NT2/D1 (cell line): Measurements from ENCODE around the gene HOXA6.

Experiments
- DNase-seq: peaks from one replicate; pipeline ENCODE4 v3.0.0-alpha.2; 2011; ENCODE audit warnings: low read depth, low spot score
- H3K27me3 ChIP-seq: 2 replicates; pipeline ENCODE4 v1.6.0; 2011; ENCODE audit warnings: mild to moderate bottlenecking; ENCODE audit not compliant: insufficient read length, insufficient read depth
- H3K36me3 ChIP-seq: 2 replicates; pipeline ENCODE4 v1.6.1; 2011; ENCODE audit warnings: mild to moderate bottlenecking, low read length, mixed read lengths; ENCODE audit not compliant: insufficient read depth, insufficient read length
- H3K4me1 ChIP-seq: 2 replicates; pipeline ENCODE4 v1.5.1; 2011; ENCODE audit not compliant: insufficient read depth, insufficient read length
- H3K4me3 ChIP-seq: 2 replicates; pipeline ENCODE4 v1.5.1; 2011; ENCODE audit warnings: low read depth; ENCODE audit not compliant: insufficient read length
- H3K9ac ChIP-seq: 2 replicates; pipeline ENCODE4 v1.6.0; 2011; ENCODE audit warnings: low read depth; ENCODE audit not compliant: insufficient read length
- H3K9me3 ChIP-seq: 2 replicates; pipeline ENCODE4 v1.5.1; 2011; ENCODE audit warnings: mild to moderate bottlenecking, low read length; ENCODE audit not compliant: insufficient read depth
- SUZ12 ChIP-seq: IDR thresholded peaks from 2 replicates; pipeline ENCODE4 v1.6.1; 2011; ENCODE audit not compliant: insufficient read length, insufficient read depth; ENCODE audit errors: extremely low read depth
- YY1 ChIP-seq: IDR thresholded peaks from 2 replicates; pipeline ENCODE4 v1.6.1; 2011; ENCODE audit not compliant: insufficient read length, insufficient read depth
- ZNF274 ChIP-seq: IDR thresholded peaks from 2 replicates; pipeline ENCODE4 v1.6.1; 2011; ENCODE audit warnings: mild to moderate bottlenecking, low read depth, low read length

HOXA6 gene

DNA sequence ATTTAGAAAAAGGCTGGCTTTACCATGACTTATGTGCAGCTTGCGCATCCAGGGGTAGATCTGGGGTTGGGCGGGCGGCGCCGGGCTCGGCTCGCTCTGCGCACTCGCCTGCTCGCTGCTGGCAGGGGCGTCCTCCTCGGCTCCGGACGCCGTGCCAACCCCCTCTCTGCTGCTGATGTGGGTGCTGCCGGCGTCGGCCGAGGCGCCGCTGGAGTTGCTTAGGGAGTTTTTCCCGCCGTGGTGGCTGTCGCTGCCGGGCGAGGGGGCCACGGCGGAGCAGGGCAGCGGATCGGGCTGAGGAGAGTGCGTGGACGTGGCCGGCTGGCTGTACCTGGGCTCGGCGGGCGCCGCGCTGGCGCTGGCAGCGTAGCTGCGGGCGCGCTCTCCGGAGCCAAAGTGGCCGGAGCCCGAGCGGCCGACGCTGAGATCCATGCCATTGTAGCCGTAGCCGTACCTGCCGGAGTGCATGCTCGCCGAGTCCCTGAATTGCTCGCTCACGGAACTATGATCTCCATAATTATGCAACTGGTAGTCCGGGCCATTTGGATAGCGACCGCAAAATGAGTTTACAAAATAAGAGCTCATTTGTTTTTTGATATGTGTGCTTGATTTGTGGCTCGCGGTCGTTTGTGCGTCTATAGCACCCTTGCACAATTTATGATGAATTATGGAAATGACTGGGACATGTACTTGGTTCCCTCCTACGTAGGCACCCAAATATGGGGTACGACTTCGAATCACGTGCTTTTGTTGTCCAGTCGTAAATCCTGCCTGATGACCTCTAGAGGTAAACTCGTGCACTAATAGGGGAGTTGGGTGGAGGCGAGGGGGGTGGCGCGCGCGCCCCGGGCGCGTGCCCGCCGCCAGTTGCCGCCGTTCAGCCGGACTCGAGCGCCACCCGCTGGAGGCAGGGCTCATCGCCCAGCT, 4.3 kb downstream of the HOXA6 start, which contains the start of gene HOXA5:
Gene HOXA5, minus strand, starts transcription at position 659 of the 927 bp plus-strand sequence. Its CDS starts 74 bp downstream, at position 585.
- Histone ChIP-seq H3K9ac (peak within 1 kb of the TSS; percentile 76), H3K36me3 (no peaks in the 10 kb centered on the region), H3K4me1 (no peaks in the 10 kb centered on the region), H3K4me3 (peak within 1 kb of the TSS; percentile 48), H3K27me3 (peaks cover 99% of the 10 kb centered on the region), H3K9me3 (no peaks in the 10 kb centered on the region; the same call in 1 of the 2 replicates)
- TF ChIP-seq YY1 (no peak), ZNF274 (no peak), SUZ12 (peak; percentile 77)
- peak; percentile 86 for DNase-seq

DNA sequence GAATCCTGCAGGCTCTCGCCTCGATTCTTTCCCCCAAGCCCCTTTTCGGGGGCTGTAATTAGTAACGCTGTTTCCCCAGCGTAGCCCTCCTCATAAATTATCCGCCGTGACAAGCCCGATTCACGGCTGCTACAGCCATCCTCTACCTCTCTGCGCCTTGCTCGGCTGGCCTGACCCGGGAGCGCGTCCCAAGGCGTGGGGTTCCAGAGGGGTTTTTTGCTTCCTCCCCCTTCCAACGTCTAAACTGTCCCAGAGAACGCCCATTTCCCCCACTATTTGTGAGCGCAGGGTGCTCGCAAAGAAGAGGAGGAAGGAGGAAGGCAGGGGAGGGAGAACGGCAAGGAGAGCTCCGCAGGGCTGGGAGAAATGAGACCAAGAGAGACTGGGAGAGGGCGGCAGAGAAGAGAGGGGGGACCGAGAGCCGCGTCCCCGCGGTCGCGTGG, 5.0 kb downstream of the HOXA6 start:
- Histone ChIP-seq H3K4me1 (no peaks in the 10 kb centered on the region), H3K9ac (peak overlapping the region; percentile 76), H3K4me3 (peak overlapping the region; percentile 48), H3K36me3 (no peaks in the 10 kb centered on the region), H3K9me3 (no peaks in the 10 kb centered on the region; the same call in 1 of the 2 replicates), H3K27me3 (peaks cover 99% of the 10 kb centered on the region)
- no peak for DNase-seq
- TF ChIP-seq YY1 (no peak), ZNF274 (no peak), SUZ12 (no peak)

DNA sequence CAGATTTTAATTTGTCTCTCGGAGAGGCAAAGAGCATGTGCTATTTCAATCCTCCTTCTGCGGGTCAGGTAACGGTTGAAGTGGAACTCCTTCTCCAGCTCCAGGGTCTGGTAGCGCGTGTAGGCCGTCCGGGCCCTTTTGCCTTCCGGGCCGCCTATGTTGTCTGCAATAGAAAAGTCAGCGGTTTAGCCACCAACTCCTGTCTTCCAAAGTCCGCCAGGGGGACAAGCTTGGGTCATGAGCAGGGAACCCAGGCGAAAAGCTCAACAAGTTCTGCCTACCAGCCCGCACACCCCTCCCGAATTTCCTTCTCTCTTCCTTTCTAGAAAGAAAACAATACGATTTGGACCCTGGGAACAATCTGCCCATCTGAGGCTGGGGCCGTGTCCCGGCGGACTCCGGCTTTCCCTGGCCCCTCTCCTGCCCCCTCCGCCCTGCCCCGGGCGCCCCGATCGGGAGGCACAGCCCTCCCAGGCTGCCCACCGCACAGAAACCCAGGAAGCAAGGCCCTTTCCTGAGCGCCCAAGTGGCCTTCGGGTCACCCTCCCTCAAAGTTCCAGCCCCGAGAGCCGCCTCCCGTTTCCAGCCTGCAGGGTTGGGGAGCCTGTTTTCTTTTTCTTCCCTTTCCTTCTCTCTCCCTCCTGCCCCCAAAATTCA, 5.5 kb downstream of the HOXA6 start:
- H3K9ac ChIP-seq = peak overlapping the region; percentile 76
- peak; percentile 88 for TF ChIP-seq SUZ12
- no peak for TF ChIP-seq ZNF274
- peak overlapping the region; percentile 48 for H3K4me3 ChIP-seq
- H3K4me1 ChIP-seq = no peaks in the 10 kb centered on the region
- H3K27me3 ChIP-seq = peaks cover 99% of the 10 kb centered on the region
- no peaks in the 10 kb centered on the region for H3K36me3 ChIP-seq
- H3K9me3 ChIP-seq = no peaks in the 10 kb centered on the region
- peak; percentile 48 for DNase-seq

DNA sequence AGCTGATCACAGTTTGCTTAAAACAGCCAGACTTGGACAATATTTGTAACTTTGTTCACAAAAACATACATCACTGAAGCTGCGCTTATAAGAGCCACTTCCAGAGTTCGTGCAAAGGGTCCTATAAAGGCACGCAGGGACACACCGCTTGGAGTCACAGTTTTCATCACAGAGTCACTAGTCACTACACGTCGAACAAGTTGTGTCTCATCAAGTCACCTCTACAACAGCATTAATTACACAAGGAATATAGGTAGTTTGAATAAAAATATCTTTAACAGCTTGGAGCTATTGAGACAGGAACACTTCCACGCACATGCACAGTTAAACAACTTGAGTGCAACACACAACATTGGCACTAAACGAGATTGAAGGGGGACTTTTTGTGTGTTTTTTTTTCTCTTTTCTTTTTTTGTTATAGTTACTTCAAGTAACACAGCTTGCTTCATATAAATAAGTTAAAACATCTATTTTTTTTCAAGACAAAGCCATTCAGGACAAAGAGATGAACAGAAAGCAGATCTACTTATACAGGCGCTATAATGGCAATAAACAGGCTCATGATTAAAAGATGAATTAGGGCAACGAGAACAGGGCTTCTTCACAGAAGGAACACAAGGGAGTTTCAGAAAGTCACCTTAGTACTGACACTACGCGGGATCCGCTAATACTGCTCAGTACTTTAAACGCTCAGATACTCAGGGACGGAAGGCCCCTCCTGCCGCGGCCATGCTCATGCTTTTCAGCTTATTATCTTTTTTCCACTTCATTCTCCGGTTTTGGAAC, 6.2 kb downstream of the HOXA6 start:
- H3K27me3 ChIP-seq = peaks cover 99% of the 10 kb centered on the region
- H3K9ac ChIP-seq = no peak overlapping the region

DNA sequence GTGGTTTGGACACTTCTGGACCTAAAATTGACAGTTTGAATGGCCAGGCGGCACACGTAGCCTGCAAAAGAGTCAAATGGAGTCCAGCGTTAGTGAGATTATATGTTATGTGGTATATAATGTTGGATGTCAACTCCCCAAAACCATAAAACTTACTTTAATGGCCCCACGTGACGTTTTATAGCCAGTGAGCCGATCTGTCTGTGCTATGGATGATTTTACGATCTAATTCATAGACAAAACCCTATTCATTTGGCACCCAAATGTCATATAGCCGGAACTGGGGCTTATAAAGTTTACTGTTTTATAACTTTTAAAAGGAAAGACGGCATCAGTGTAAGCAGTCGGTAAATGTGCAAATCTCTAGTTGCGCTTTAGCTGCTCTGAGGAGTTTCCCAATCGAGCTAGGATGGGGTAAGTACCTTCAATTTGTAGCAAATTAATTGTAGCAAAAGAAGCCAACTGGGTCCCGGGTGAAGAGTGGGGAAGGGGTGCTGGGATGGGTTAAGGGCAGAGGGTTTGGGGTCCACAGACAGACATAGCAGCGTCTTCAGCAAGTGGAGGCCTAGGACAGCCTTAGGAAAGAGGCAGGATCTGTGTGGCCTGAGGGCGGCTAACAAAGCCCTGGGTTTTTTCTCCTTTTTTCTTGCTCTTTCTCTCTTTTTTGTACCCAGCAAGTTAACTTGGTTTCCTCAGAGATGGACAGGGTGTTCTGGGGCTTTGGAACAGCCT, 7.3 kb downstream of the HOXA6 start:
- H3K9me3 ChIP-seq = no peaks in the 10 kb centered on the region
- H3K27me3 ChIP-seq = peaks cover 99% of the 10 kb centered on the region
- no peak for DNase-seq

More for the DNA sequence above, 6.2 kb downstream of the HOXA6 start:
- no peaks in the 10 kb centered on the region for H3K36me3 ChIP-seq
- no peak for DNase-seq
- TF ChIP-seq YY1 (no peak), SUZ12 (no peak), ZNF274 (no peak)
- H3K4me3 ChIP-seq = no peak overlapping the region
- H3K4me1 ChIP-seq = no peaks in the 10 kb centered on the region
- H3K9me3 ChIP-seq = no peaks in the 10 kb centered on the region

DNA sequence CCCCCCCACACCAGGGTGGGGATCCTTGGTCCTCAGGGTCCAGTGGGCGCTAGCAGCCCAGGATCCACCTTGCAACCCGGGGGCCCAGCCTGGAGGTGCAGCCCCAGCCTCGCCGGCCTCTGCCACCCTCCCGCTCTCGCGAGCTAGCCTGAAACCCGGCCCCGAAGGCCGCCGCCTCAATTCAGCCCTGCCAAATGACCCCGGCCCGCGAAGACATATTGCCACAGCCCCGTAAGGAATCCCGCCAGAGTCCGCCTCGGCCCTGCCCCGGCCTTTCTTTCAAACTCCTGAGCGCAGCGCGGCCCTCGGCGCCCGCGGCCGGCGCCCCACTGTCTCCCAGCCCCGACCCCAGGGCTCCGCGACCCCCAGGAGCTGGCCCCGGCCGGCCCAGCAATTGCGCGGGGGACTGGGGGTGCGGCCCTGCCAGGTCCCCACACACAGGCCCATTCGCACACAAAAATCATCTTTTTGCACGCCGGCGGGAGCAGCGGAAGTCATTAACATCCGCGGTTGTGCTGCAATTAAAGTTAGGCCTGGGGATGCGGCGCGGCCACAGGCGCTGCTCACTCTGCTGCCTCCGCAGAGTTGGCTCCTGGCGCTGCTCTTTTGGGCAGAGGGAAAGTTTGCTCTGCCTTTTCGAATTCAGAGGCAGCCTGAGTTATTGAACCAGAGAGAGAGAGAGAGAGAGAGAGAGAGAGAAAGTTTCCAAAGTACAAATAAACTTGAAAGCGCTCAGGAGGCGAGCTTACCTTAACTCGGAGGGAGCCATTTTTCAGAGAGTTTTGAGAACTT, 8.0 kb downstream of the HOXA6 start:
- TF ChIP-seq SUZ12 (peak; percentile 99), YY1 (no peak), ZNF274 (no peak)
- H3K36me3 ChIP-seq = no peaks in the 10 kb centered on the region
- peaks cover 99% of the 10 kb centered on the region for H3K27me3 ChIP-seq
- H3K4me1 ChIP-seq = no peaks in the 10 kb centered on the region
- H3K9me3 ChIP-seq = no peaks in the 10 kb centered on the region
- DNase-seq = no peak
- H3K4me3 ChIP-seq = peak overlapping the region; percentile 20
- peak overlapping the region; percentile 43 for H3K9ac ChIP-seq

More for the DNA sequence above, 7.3 kb downstream of the HOXA6 start:
- Histone ChIP-seq H3K36me3 (no peaks in the 10 kb centered on the region), H3K9ac (no peak overlapping the region), H3K4me3 (no peak overlapping the region), H3K4me1 (no peaks in the 10 kb centered on the region)
- TF ChIP-seq SUZ12 = no peak
- no peak for TF ChIP-seq YY1
- TF ChIP-seq ZNF274 = no peak
